Astrocyte (in vitro differentiated cells and primary cell): ENCODE results near the gene B4GALT5. TPM values are rescaled to one million over a fixed set of nuclear protein-coding genes. Genes with fewer than 3 reads are reported as not detected.
"Not testable (repeated sequence)": the region's sequence is repeated elsewhere in the genome, so short reads cannot be mapped to it uniquely, and the experiment has no call there.

ENCODE experiments used
- DNase-seq: peaks from one replicate; pipeline ENCODE4 v3.0.0-alpha.2; 2010; ENCODE audit warnings: low read depth
- FAIRE-seq: peaks from 2 replicates; lab custom pipeline; 2011; peaks lifted over from hg19 to GRCh38; lab: Jason Lieb, UNC
- H2AFZ ChIP-seq: 2 replicates; pipeline ENCODE4 v1.6.0; 2012; ENCODE audit warnings: low read depth, low read length, inconsistent platforms
- H3K27ac ChIP-seq: 2 replicates; pipeline ENCODE4 v1.5.1; 2011; ENCODE audit warnings: low read depth, low read length, inconsistent platforms
- H3K27me3 ChIP-seq: 2 replicates; pipeline ENCODE4 v1.6.0; 2011; ENCODE audit warnings: low read length, inconsistent platforms; ENCODE audit not compliant: insufficient read depth
- H3K36me3 ChIP-seq: 2 replicates; pipeline ENCODE4 v1.5.1; 2011; ENCODE audit warnings: low read length, inconsistent platforms; ENCODE audit not compliant: insufficient read depth
- H3K4me1 ChIP-seq: 2 replicates; pipeline ENCODE4 v1.5.1; 2011; ENCODE audit warnings: low read length, inconsistent platforms; ENCODE audit not compliant: insufficient read depth
- H3K4me2 ChIP-seq: 2 replicates; pipeline ENCODE4 v1.6.0; 2012; ENCODE audit warnings: low read length, inconsistent platforms
- H3K4me3 ChIP-seq: 2 replicates; pipeline ENCODE4 v1.5.1; 2011; ENCODE audit warnings: low read depth, mild to moderate bottlenecking, low read length, inconsistent platforms; ENCODE audit not compliant: insufficient read depth
- H3K79me2 ChIP-seq: 2 replicates; pipeline ENCODE4 v1.6.0; 2012; ENCODE audit warnings: mild to moderate bottlenecking, low read length, inconsistent platforms; ENCODE audit not compliant: insufficient read depth
- H3K9ac ChIP-seq: 2 replicates; pipeline ENCODE4 v1.6.0; 2012; ENCODE audit warnings: mild to moderate bottlenecking, low read length, inconsistent platforms
- H3K9me3 ChIP-seq: 2 replicates; pipeline ENCODE4 v1.5.1; 2012; ENCODE audit warnings: low read depth, mild to moderate bottlenecking, low read length, inconsistent platforms; ENCODE audit not compliant: insufficient read depth
- H4K20me1 ChIP-seq: 2 replicates; pipeline ENCODE4 v1.6.0; 2012; ENCODE audit warnings: low read length, inconsistent platforms; ENCODE audit not compliant: insufficient read depth
- H3K27ac Mint-ChIP-seq: one replicate; pipeline ENCODE4 v1.8.0; 2021; ENCODE audit warnings: mild to moderate bottlenecking, mixed read lengths; ENCODE audit not compliant: unreplicated experiment
- H3K27me3 Mint-ChIP-seq: one replicate; pipeline ENCODE4 v1.8.0; 2021; ENCODE audit warnings: low read depth, mixed read lengths; ENCODE audit not compliant: unreplicated experiment
- H3K36me3 Mint-ChIP-seq: one replicate; pipeline ENCODE4 v1.8.0; 2021; ENCODE audit warnings: low read depth, mixed read lengths; ENCODE audit not compliant: unreplicated experiment
- H3K4me1 Mint-ChIP-seq: one replicate; pipeline ENCODE4 v1.8.0; 2021; ENCODE audit warnings: low read depth, mixed read lengths; ENCODE audit not compliant: unreplicated experiment
- H3K4me3 Mint-ChIP-seq: one replicate; pipeline ENCODE4 v1.8.0; 2021; ENCODE audit warnings: mild to moderate bottlenecking, moderate library complexity, mixed read lengths; ENCODE audit not compliant: unreplicated experiment
- H3K9me3 Mint-ChIP-seq: one replicate; pipeline ENCODE4 v1.8.0; 2021; ENCODE audit warnings: mild to moderate bottlenecking, mixed read lengths; ENCODE audit not compliant: unreplicated experiment
- CTCF ChIP-seq: IDR thresholded peaks from 2 replicates; pipeline ENCODE4 v1.5.1; 2011; ENCODE audit warnings: low read depth, mild to moderate bottlenecking, inconsistent platforms, low read length, moderate library complexity; ENCODE audit not compliant: insufficient read depth
- EZH2 ChIP-seq: IDR thresholded peaks from 2 replicates; pipeline ENCODE4 v1.6.1; 2012; ENCODE audit warnings: mild to moderate bottlenecking, low read length, inconsistent platforms; ENCODE audit not compliant: insufficient read depth
- total RNA-seq: library from RNA; stranded (reverse); gene quantifications from 2 replicates; pipeline ENCODE4 v1.2.1, GENCODE V29; 2021

Gene B4GALT5
- total RNA-seq, 1 donor from 2014 or later, result 41.9 TPM

- Mint-ChIP-seq H3K9me3 (peaks cover 16% of the 10 kb centered on the region), H3K27me3 (peaks cover 7% of the 10 kb centered on the region), H3K27ac (no peak overlapping the region), H3K4me3 (no peak overlapping the region), H3K36me3 (no peaks in the 10 kb centered on the region), H3K4me1 (no peaks in the 10 kb centered on the region)
- H3K79me2 ChIP-seq, result no peaks in the 10 kb centered on the region
- FAIRE-seq (no peak), DNase-seq (no peak)
- no peak overlapping the region for H3K9ac ChIP-seq
- no peaks in the 10 kb centered on the region for H4K20me1 ChIP-seq
- no peak overlapping the region for H2AFZ ChIP-seq
- no peak overlapping the region for H3K27ac ChIP-seq
- no peak for TF ChIP-seq EZH2
- TF ChIP-seq CTCF, result no peak
- H3K4me3 ChIP-seq, result no peak overlapping the region
- H3K9me3 ChIP-seq, result peaks cover 17% of the 10 kb centered on the region
- no peaks in the 10 kb centered on the region for H3K4me1 ChIP-seq
- H3K27me3 ChIP-seq, result no peaks in the 10 kb centered on the region
- no peaks in the 10 kb centered on the region for H3K36me3 ChIP-seq
- no peak overlapping the region for H3K4me2 ChIP-seq
Observed at GRCh38 chr20:49619113-49620048, 94.3 kb downstream of the B4GALT5 start.

- no peak overlapping the region for H3K27ac ChIP-seq
- DNase-seq (no peak), FAIRE-seq (no peak)
Observed at GRCh38 chr20:49618289-49618688, 95.4 kb downstream of the B4GALT5 start.

GRCh38 chr20:49617394-49617793, 96.3 kb downstream of the B4GALT5 start:
- not testable (repeated sequence) for H2AFZ ChIP-seq, H3K4me1 Mint-ChIP-seq, H3K27me3 ChIP-seq, H3K9ac ChIP-seq, H3K27me3 Mint-ChIP-seq, H3K9me3 Mint-ChIP-seq, DNase-seq, H4K20me1 ChIP-seq, FAIRE-seq, H3K27ac Mint-ChIP-seq, H3K4me2 ChIP-seq, H3K4me1 ChIP-seq, H3K79me2 ChIP-seq, H3K36me3 Mint-ChIP-seq, H3K27ac ChIP-seq, H3K4me3 ChIP-seq, H3K36me3 ChIP-seq, H3K4me3 Mint-ChIP-seq
- peaks cover 13% of the 10 kb centered on the region for H3K9me3 ChIP-seq

More at GRCh38 chr20:49618289-49618688, 95.4 kb downstream of the B4GALT5 start:
- Histone ChIP-seq H3K27me3 (no peaks in the 10 kb centered on the region), H4K20me1 (no peaks in the 10 kb centered on the region), H3K4me2 (no peak overlapping the region), H3K36me3 (no peaks in the 10 kb centered on the region), H3K4me3 (no peak overlapping the region), H3K79me2 (no peaks in the 10 kb centered on the region), H2AFZ (no peak overlapping the region), H3K9me3 (peaks cover 17% of the 10 kb centered on the region), H3K9ac (no peak overlapping the region), H3K4me1 (no peaks in the 10 kb centered on the region)
- H3K4me1 Mint-ChIP-seq, result no peaks in the 10 kb centered on the region
- H3K27me3 Mint-ChIP-seq, result peaks cover 7% of the 10 kb centered on the region
- peaks cover 16% of the 10 kb centered on the region for H3K9me3 Mint-ChIP-seq
- no peak overlapping the region for H3K27ac Mint-ChIP-seq
- H3K36me3 Mint-ChIP-seq, result no peaks in the 10 kb centered on the region
- TF ChIP-seq CTCF (no peak), EZH2 (no peak)
- no peak overlapping the region for H3K4me3 Mint-ChIP-seq
